HG03025 (cell line): ENCODE results near the gene MYBPC1.

Source experiments
- ATAC-seq: cut with Tn5 transposase; IDR thresholded peaks from one replicate; pipeline ENCODE4 v1.9.1; 2021; ENCODE audit warnings: mild to moderate bottlenecking, moderate library complexity; ENCODE audit not compliant: unreplicated experiment, low FRiP score

The MYBPC1 gene

DNA sequence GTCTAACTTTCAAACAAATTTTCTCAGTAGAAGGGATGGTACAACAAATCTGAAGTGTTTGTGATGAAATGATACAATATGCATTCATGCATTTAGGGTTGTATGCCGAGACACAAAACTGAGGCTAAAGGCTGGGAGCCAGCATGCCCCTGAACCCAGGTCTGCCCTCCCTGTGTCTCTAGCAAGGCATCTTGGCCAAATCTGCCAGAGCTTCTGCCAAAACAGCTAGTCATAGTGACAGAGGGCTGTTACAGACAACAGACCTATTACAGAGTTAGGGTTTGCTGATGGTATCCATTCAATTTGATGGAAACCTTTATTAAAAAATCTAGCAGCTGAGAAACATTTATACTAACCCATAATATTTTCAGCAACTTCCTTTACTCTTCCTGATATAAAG is 91.4 kb downstream of the MYBPC1 start:
- ATAC-seq: no peak

DNA sequence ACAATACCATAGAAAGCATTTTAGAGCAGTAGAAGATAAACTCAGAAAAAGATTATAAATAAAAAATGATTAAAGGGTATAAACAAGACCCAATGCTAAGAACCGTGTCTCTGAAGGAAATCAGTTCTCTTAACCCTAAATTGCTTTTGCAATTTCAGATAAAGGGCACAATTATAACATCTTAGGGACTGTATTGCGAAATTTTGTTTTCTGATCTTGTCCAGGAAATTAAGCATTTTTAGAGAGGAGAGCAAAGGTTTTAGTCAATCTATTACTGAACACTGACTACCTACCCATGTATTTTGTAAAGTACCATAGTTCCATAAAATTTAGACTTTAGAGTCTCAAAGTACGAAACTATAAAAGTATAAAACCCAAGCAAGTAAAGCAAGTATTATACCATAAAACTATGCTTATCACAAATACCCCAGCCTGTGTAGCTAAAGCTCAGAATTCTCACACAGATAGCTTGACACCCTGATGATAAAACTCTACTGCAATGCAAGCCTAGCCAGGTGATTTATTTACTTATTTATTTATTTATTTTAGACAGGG is 95.8 kb downstream of the MYBPC1 start:
- no peak for ATAC-seq

DNA sequence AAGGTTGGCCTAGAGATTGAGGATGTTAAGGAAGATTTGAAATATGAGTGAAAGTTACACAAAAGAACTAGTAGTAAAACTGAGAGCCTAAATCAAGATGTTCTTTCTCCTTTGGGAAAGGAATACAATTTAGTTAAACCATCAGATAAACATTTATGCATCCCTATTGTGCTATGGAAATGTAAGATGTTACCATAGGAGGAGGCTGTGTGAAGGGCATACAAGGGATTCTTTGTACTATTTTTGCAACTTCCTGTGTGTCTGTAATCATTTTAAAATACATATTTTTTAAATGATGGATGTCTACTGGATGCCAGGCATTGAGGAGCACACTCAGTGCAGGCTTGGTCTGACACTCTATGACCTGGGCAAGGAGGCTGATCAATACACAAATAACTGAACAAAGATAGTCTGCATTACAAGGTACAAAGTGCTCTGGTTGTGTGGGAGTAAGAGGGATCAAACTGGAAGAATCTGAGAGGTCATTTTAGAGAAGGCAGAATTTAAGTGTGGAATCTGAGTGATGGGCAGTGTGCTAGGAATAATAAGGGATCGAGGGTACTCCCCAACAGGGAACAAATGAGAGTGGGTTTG is 96.8 kb downstream of the MYBPC1 start:
- no peak for ATAC-seq

DNA sequence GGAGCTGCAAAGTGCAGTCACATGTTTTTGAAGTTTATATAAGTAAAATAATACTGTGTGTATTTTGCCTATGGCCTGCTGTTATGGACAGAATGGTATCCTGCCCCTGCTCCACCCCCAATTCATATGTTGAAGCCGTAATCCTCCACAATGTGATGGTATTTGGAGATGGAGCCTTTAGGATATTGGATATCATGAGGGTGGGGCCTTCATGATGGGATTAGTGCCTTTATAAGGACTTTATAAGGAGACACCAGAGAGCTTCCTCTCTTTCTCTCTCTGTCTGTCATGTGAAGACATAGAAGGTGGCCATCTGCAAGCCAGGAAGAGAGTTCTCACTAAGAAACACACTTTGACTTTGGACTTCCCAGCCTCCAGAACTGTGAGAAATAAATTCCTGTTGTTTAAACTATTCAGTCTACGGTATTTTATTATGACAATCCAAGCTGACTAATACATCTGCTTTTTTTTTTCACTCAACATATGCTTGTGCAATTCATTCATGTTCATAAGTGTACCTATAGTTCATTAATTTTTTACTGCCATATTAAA is 99.6 kb downstream of the MYBPC1 start:
- no peak for ATAC-seq

DNA sequence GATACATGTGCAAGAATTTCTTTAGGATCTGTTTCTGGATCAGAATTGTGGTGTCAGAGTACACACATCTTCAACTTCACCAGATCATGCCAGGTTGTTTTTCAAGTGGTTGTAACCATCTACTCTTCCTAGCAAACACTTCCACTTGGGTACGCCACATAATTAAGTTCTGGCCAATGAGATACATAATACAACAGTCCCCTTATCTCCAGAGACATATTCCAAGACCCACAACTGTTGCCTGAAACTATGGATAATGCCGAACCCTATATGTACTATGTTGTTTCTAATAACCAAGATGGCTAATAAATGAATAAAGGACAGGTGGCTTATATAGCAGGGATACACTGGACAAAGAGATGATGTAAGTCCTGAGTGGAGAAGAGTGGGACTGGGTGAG is 100.2 kb downstream of the MYBPC1 start:
- no peak for ATAC-seq

DNA sequence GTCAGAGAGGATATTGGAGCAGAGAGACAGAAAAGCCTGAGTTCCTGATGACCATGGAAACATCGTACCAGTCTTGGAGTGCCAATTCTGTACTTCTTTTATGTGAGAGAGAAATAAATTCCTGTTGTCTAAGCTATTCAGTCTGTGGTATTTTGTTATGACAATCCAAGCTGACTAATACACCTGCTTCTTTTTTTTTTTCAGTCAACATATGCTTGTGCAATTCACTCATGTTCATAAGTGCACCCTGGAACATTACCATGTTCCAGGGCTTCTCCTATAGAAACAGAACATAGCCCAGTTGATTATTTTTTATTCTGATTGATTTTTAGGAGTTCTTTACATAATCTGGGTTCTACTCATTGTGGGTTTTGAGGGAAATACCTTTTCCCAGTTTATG is 100.9 kb downstream of the MYBPC1 start:
- no peak for ATAC-seq

DNA sequence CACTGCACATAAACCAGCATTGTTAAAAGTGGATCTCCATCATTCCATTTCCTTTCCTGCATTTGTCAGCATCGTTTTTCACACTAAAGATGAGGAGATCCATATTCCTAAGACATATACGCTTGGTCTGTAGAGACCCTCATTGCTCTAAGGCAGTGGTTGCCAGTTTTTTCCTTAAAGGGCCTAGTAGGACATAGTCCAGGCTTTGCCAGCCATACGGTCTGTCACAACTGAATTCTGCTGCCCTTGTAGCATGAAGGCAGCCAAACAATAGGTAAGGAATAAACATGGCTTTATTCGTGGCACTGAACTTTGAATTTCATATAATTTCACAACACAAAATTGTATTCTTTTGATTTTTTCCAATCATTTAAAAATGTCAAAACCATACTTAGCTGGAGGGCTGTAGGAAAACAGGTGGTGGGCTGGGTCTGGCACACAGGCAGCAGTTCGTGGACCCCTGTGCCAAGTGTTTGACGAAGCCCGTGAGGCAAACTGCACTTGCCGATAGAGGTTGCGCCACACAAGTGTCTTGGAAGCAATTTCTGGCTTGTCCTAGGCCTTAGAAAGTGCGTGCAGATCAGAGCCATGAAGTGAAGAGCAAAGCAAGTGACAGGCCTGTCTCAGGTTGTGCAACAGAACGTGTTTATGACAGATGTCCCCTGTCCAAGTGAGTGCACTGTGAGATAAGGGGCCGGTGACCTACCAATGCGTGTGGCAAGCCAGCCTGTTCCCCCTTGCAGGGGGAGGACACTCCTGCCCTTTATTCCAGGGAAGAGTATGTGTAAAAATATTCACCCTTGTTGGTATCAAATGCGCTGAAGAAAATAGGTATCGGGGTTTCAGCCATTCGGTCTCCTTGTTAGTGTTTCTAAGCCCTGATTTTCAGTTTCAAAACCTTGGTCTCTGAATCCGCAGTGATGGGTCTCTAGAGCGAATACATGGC is 101.8 kb downstream of the MYBPC1 start:
- ATAC-seq: no peak

DNA sequence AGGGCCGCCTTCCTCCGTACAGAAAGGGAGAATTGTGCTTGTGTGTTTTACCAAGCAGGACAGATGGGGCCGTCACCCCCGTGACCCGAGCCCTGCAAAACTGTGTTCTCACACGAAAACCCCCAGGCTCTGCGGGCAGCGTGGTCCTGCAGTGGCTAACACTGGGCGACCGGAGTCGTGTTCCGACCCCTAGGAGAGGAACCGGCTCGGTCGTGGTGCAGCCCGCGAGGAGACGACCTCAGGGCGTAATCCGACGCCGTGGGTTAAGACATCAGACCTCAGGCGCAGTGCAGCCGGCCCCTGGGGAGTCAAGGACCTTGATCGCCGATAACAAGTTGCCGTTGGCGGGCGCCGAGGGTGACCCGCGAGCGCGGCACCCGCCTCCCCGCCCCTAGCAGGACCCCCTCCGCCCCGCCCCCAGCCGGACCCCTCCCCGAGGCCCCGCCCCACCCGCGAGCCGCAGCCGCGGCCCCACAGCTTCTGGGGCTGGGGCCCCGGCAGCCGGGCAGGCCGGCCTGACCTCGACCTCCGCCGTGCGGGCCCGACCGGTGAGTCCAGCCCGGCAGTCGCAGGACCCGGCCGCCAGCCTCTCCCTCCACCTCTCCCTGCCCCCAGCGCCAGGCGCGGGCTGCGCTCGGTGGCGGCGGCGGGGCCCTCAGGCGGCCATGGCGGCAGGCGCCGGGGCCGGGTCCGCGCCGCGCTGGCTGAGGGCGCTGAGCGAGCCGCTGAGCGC is 102.6 kb downstream of the MYBPC1 start, which contains the start of gene CHPT1:
Gene CHPT1 (plus strand): TSS at position 444 of the 733 bp plus-strand sequence. CDS start 222 bp downstream, at position 666.
- ATAC-seq: peak; percentile 78

DNA sequence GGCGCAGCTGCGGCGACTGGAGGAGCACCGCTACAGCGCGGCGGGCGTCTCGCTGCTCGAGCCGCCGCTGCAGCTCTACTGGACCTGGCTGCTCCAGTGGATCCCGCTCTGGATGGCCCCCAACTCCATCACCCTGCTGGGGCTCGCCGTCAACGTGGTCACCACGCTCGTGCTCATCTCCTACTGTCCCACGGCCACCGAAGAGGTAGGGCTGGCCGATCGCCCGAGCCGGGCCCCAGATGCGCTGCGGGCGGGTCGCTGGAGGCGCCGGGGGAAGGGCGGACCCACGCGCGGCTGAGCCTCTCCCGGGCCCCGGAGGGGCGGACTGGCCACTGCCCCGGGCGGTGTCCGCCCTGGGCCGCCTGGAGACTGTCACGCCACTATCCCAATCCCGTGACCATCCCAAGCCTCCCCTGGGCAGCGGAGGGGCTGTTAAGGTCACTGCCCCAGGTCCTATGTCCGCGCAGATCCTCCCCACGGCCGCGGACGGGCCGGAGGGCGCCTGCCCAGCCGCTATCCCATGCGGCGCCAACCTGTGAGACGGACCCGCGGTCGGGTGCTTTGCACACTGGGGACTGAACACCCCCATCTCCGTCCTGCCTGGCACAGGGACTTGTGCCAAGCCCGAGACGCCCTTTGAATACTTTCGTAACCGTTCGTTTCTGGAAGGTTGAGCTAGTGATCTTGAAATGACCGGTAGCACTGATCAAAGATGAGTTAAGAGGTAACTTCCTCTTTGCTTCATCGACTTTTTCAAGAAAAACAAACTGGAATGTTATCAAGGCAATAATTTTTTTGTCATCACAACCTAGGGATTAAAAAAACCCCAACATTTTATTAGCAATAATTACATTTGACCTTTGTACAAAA is 103.4 kb downstream of the MYBPC1 start:
- peak; percentile 34 for ATAC-seq

DNA sequence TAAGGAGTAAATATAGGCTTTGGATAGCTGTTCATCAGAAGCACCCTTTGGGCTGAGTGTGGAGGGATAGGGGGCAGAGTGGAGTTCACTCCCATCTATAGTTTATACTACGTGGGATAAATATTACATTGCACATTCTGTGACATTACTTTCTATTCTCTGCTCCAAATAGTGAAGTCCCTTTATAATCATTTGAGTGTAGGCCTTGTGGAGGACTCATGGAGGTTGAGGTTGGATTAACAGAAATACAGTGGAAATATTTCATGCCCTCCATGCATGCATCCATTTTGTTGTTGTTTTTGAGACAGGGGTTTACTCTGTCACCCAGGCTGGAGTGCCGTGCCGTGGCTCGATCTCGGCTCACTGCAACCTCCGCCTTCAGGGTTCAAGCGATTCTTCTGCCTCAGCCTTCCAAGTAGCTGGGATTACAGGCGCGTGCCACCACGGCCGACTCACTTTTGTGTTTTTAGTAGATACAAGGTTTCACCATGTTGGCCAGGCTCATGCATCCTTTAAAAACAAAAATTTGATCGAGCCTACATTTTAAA is 104.1 kb downstream of the MYBPC1 start:
- no peak for ATAC-seq

DNA sequence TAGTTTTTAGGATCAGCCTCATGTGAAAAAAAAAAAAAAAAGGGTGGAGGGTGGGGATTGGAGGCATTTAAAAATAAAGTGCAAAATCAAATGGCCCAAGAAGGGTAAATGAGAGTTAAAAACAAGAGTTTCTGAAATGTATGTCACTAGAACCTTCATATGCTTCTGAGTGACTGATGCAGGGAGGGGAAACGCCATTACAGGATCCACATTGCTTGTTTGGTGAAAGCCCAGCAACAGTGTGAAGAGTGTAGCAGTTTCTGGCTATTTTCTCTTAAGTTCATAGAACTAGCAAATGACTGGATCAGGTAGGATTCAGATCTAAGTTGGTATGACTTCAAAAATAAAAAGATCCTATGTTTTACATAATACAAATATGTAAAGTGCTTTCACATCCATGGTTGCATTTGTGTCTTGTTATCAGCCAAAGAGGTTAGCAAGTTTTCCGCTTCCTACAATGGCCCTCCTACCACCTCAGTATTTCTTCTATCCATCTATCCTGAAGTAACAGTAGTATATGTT is 105.6 kb downstream of the MYBPC1 start:
- ATAC-seq: no peak

DNA sequence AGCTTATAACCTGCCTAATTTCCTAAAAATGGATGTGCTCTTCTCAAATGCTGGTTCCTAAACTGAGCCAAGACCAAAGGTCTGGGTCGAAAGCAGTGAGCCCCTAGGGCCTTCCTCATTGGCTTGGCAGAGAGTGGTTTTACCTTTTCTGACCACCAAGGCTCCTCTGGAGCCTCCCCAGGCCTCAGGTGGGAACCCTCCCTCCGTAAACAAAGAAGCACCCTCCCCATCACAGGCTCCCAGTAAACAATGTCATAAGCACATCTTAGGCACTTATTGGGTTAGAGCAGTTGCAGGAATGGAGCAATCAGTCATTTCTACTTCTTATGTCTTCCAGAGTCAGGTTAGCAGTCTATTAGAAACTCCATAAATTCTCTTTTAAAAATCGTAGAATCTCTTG is 108.7 kb downstream of the MYBPC1 start:
- no peak for ATAC-seq

DNA sequence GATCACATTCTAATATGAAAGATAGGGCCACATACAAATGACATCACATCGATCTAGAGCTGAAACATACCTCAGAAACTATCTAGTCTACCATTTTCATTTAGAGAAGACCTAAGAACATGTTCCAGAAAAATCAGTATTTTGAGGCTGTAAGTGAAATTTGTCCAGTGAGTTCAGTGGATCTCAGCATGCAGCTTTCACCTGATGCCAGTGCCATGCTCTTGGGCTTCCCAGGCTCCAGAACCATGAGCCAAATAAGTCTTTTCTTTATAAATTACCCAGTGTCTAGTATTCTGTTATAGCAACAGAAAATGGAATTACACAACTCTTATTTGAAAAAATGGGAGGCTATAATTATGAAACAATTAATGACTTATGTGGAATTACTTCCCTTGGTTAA is 111.6 kb downstream of the MYBPC1 start:
- ATAC-seq: no peak

DNA sequence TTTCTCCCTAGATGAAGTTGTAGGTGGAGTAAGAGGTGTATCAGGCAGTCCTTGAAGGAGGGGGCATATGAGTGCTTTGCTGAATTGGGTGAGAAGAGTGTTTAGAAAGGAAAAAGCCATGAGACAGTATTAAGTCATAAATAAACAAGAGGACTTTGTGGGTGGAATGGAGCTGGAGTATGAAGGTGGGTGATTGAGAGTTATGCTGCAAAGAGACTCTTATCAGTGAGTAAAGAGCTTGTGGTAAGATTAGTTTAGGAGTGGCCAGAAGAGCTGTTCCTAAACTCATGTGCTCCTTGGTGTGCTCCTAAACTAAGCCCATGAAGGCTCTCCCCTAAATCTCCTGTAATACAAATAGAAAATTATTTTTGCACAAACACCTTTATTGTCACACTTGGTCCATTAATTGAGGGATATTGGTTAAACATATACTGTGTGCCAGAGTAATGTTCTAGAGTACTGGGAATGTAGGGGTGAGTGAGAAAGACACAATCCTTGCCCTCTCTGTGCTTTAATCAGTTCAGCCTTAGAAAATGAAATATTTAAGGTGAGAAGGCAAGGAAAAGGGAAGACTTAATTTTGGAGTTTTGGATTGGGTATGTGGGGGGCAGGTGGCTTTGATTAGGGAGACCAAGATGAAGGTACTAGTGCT is 112.5 kb downstream of the MYBPC1 start:
- ATAC-seq: no peak

DNA sequence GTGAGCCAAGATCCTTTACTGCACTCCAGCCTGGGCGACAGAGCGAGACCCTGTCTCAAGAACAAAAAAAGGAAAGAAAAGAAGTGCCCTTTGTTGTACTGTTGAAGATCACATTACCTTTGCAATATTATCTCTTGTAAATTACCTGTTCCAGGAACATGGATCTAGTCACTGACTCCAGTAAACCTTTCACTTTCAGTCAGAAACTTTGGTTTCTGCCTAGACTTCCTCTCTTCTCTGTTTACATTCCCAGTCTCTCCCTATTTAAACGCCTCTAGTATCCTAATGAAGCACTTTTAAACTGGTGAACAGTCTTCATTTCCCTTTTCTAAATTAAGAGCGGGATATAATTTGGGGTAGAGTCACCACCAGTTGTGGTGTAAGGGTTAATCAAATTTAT is 115.5 kb downstream of the MYBPC1 start:
- no peak for ATAC-seq

DNA sequence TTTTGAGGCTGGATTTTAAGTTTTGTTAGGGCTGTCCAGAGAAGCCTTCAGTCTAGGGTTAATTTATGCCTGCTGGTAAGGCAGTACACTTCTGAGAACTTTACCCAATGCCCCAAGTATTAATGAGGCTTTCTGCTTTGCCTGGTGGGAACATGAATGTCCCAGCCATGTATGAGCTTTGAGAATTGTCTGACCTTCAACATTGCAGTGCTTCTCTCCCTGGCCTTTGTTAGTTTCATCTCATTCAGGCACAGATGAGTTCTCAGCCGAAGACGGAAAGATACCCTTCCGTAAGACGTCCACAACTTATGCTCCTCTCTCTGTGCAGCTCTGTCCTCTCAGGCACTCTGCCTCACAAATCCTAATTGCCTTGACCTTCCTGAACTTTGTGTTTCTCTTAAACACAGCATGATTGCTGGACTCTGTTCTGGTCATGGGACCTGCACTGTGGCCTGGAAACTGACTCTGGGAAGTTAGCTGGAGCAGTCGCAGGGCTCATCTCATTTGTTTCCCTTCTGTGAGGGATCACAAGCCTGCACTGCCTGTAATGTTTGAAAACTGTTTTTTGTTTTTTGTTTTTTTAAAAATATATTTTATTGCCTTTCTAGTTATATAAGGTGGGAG is 118.4 kb downstream of the MYBPC1 start:
- no peak for ATAC-seq

DNA sequence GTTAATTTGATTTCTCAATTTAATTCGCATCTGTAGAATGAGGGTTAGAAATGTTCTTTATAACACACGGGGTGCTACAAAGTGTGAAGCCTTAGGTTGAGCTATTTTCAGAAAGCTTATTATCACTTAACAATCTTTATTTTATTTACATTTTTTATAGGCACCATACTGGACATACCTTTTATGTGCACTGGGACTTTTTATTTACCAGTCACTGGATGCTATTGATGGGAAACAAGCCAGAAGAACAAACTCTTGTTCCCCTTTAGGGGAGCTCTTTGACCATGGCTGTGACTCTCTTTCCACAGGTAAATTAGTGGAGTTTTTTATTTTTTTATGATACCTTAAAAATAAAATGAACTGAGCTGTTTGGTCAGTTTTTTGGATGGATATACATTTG is 119.2 kb downstream of the MYBPC1 start:
- ATAC-seq: no peak

DNA sequence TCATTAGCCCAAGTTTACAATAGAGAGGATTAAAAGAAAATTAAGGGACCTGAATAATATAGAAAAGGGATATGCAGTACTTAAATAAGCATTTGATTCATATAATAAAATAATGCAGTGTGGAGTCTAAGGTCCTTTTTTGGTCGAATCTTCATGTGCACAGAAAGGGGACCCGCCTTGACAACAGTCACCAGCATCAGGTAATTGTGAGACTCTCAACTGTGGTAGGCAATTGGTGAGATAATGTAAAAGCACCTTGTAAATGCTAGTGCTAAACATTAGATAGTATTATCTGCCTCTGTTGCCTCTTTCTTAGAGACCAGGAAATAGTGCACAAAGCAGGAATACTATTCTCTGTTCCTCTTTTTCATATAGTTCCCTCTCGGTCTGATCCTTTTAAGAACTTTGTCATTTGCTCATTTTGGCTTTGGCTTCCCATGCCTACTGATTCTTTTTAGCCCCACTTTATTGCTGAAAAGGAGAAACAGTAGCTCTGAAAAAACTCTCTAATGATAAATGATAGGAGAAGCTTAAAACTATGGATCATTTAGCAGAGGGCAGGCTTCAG is 120.2 kb downstream of the MYBPC1 start:
- ATAC-seq: no peak
